H9 (cell line): ENCODE measurements around the gene PTOV1. TPM values are rescaled to one million over a fixed set of nuclear protein-coding genes. Genes with fewer than 3 reads are reported as not detected.

Experiments used
- DNase-seq: peaks from one replicate; pipeline ENCODE4 v3.0.0-alpha.2; 2017
- H2AFZ ChIP-seq: one replicate; pipeline ENCODE4 v1.6.1; 2013; ENCODE audit warnings: mild to moderate bottlenecking, low read length, control low read depth, moderate library complexity
- H2AK5ac ChIP-seq: 2 replicates; pipeline ENCODE4 v1.6.1; 2013; ENCODE audit warnings: low read length, control low read depth, mixed read lengths; ENCODE audit not compliant: insufficient read length
- H2BK120ac ChIP-seq: one replicate; pipeline ENCODE4 v1.6.1; 2013; ENCODE audit warnings: low read depth, mild to moderate bottlenecking, low read length, control low read depth, inconsistent platforms; ENCODE audit not compliant: poor library complexity, severe bottlenecking
- H2BK12ac ChIP-seq: 2 replicates; pipeline ENCODE4 v1.6.1; 2013; ENCODE audit warnings: low read length, control low read depth, mixed read lengths, low read depth; ENCODE audit not compliant: insufficient read length
- H2BK15ac ChIP-seq: 2 replicates; pipeline ENCODE4 v1.6.1; 2013; ENCODE audit warnings: low read depth, low read length, control low read depth
- H2BK20ac ChIP-seq: one replicate; pipeline ENCODE4 v1.6.1; 2013; ENCODE audit warnings: low read depth, mild to moderate bottlenecking, low read length, control low read depth, inconsistent platforms; ENCODE audit not compliant: poor library complexity, severe bottlenecking
- H2BK5ac ChIP-seq: 2 replicates; pipeline ENCODE4 v1.6.1; 2013; ENCODE audit warnings: low read length, control low read depth, mixed read lengths; ENCODE audit not compliant: insufficient read length
- H3K14ac ChIP-seq: 2 replicates; pipeline ENCODE4 v1.6.1; 2013; ENCODE audit warnings: low read length, control low read depth; ENCODE audit not compliant: insufficient read depth
- H3K18ac ChIP-seq: 2 replicates; pipeline ENCODE4 v1.6.1; 2013; ENCODE audit warnings: low read depth, mild to moderate bottlenecking, mixed read lengths, low read length, control low read depth; ENCODE audit not compliant: insufficient read length
- H3K23ac ChIP-seq: 2 replicates; pipeline ENCODE4 v1.6.1; 2013; ENCODE audit warnings: low read length, control low read depth, mixed read lengths, low read depth; ENCODE audit not compliant: insufficient read length
- H3K23me2 ChIP-seq: 2 replicates; pipeline ENCODE4 v1.6.1; 2013; ENCODE audit warnings: low read depth, mild to moderate bottlenecking, mixed read lengths, low read length, control low read depth; ENCODE audit not compliant: insufficient read length, poor library complexity, severe bottlenecking
- H3K27ac ChIP-seq: 2 replicates; pipeline ENCODE4 v1.5.1; 2013; ENCODE audit warnings: low read length, control low read depth, mixed read lengths, low read depth; ENCODE audit not compliant: insufficient read length
- H3K27me3 ChIP-seq: 2 replicates; pipeline ENCODE4 v1.6.1; 2013; ENCODE audit warnings: low read length, control low read depth, inconsistent platforms; ENCODE audit not compliant: insufficient read depth
- H3K4ac ChIP-seq: 2 replicates; pipeline ENCODE4 v1.6.1; 2013; ENCODE audit warnings: low read depth, mild to moderate bottlenecking, control low read depth, inconsistent platforms, low read length, moderate library complexity
- H3K4me1 ChIP-seq: 2 replicates; pipeline ENCODE4 v1.6.1; 2013; ENCODE audit warnings: low read length, control low read depth, inconsistent platforms; ENCODE audit not compliant: insufficient read depth
- H3K4me2 ChIP-seq: 2 replicates; pipeline ENCODE4 v1.6.1; 2013; ENCODE audit warnings: low read length, control low read depth, mixed read lengths; ENCODE audit not compliant: insufficient read length, insufficient read depth
- H3K56ac ChIP-seq: 2 replicates; pipeline ENCODE4 v1.6.1; 2013; ENCODE audit warnings: low read depth, mild to moderate bottlenecking, mixed read lengths, low read length, control low read depth; ENCODE audit not compliant: insufficient read length
- H3K79me1 ChIP-seq: 2 replicates; pipeline ENCODE4 v1.6.1; 2013; ENCODE audit warnings: low read depth, mild to moderate bottlenecking, moderate library complexity, low read length, control low read depth, inconsistent platforms; ENCODE audit not compliant: insufficient read depth, poor library complexity, severe bottlenecking
- H3K79me2 ChIP-seq: 2 replicates; pipeline ENCODE4 v1.6.1; 2013; ENCODE audit warnings: low read length, control low read depth, inconsistent platforms; ENCODE audit not compliant: insufficient read depth
- H3K9ac ChIP-seq: 2 replicates; pipeline ENCODE4 v1.6.1; 2013; ENCODE audit warnings: low read length, control low read depth, mixed read lengths; ENCODE audit not compliant: insufficient read length; ENCODE audit errors: extremely low read depth
- H3K9me3 ChIP-seq: one replicate; pipeline ENCODE4 v1.6.1; 2013; ENCODE audit warnings: low read depth, low read length, inconsistent platforms; ENCODE audit not compliant: control insufficient read depth
- H3T11ph ChIP-seq: one replicate; pipeline ENCODE4 v1.6.1; 2013; ENCODE audit warnings: mild to moderate bottlenecking, low read length, control low read depth, inconsistent platforms
- H4K20me1 ChIP-seq: one replicate; pipeline ENCODE4 v1.6.1; 2013; ENCODE audit not compliant: control insufficient read depth, insufficient read length, insufficient read depth
- H4K5ac ChIP-seq: 2 replicates; pipeline ENCODE4 v1.6.1; 2013; ENCODE audit warnings: low read depth, mild to moderate bottlenecking, mixed read lengths, low read length, control low read depth; ENCODE audit not compliant: insufficient read length
- H4K8ac ChIP-seq: replicated peaks from 2 replicates; pipeline ENCODE4 v1.6.1; 2013; ENCODE audit warnings: low read length, control low read depth, mixed read lengths, low read depth; ENCODE audit not compliant: insufficient read length
- H4K91ac ChIP-seq: 2 replicates; pipeline ENCODE4 v1.6.1; 2013; ENCODE audit warnings: low read depth, mild to moderate bottlenecking, moderate library complexity, mixed read lengths, low read length, control low read depth; ENCODE audit not compliant: insufficient read length
- H3K27ac Mint-ChIP-seq, 3 experiments: 2 replicates in 2 of 3; 3 replicates in 1 of 3; pipeline ENCODE4 v1.8.0; 2020 to 2021; ENCODE audit warnings: mixed read lengths in 3 of 3, mild to moderate bottlenecking in 1 of 3, moderate library complexity in 1 of 3
- H3K27me3 Mint-ChIP-seq: 2 replicates; pipeline ENCODE4 v1.8.0; 2021; ENCODE audit warnings: low read depth, mild to moderate bottlenecking, moderate library complexity, mixed read lengths
- H3K36me3 Mint-ChIP-seq, 3 experiments: 2 replicates in 2 of 3; 3 replicates in 1 of 3; pipeline ENCODE4 v1.8.0; 2020 to 2021; ENCODE audit warnings: low read depth in 3 of 3, mixed read lengths in 3 of 3; ENCODE audit not compliant: insufficient read depth in 1 of 3
- H3K4me1 Mint-ChIP-seq, 2 experiments: 2 replicates each; pipeline ENCODE4 v1.8.0; 2020; ENCODE audit warnings: mixed read lengths in 2 of 2
- H3K4me3 Mint-ChIP-seq, 2 experiments: 2 replicates in 1 of 2; 3 replicates in 1 of 2; pipeline ENCODE4 v1.8.0; 2020 to 2021; ENCODE audit warnings: mild to moderate bottlenecking in 2 of 2, mixed read lengths in 2 of 2, moderate library complexity in 1 of 2
- H3K9me3 Mint-ChIP-seq, 2 experiments: 2 replicates in 1 of 2; 3 replicates in 1 of 2; pipeline ENCODE4 v1.8.0; 2020; ENCODE audit warnings: mild to moderate bottlenecking in 2 of 2, mixed read lengths in 2 of 2, moderate library complexity in 1 of 2
- WGBS: extraction: QIAGEN DNeasy Blood & Tissue Kit; methylation state at CpG from one replicate; pipeline ENCODE4 v1.1.7; 2013; ENCODE audit warnings: missing lambda C conversion rate, low lambda C conversion rate, mixed read lengths; ENCODE audit not compliant: insufficient read length; ENCODE audit errors: extremely low coverage; 5-methylcytosine and 5-hydroxymethylcytosine counted together
- total RNA-seq: library from RNA; stranded (reverse); gene quantifications from 2 replicates; pipeline ENCODE4 v1.2.1, GENCODE V29; 2021
- TF ChIP-seq, protein P1 (sequence below): fragments of 200-600 bp; sonication (generic); conservative IDR thresholded peaks from 3 replicates; pipeline ENCODE4 v1.8.0; 2021; ENCODE audit warnings: antibody characterized with exemption, mild to moderate bottlenecking

PTOV1 gene
- total RNA-seq, 1 experiment from 2014 or later = 309 TPM

GRCh38 chr19:49847731-49848696, 2.9 kb upstream of the PTOV1 start:
- H2BK15ac ChIP-seq = no peak overlapping the region
- no peak overlapping the region for H2BK120ac ChIP-seq
- Mint-ChIP-seq H3K4me3 (no peak overlapping the region; a peak in 1 of 5 replicates), H3K27ac (no peak overlapping the region; a peak in 1 of 7 replicates), H3K9me3 (peaks cover 0 to 4% of the 10 kb centered on the region in 2 experiments; a peak in 2 of 5 replicates), H3K36me3 (peaks cover 24 to 29% (median 25%) of the 10 kb centered on the region in 3 experiments), H3K27me3 (no peaks in the 10 kb centered on the region; the same call in 1 of the 2 replicates), H3K4me1 (peaks cover 17 to 20% of the 10 kb centered on the region in 2 experiments)
- H4K5ac ChIP-seq = no peak overlapping the region
- no peaks in the 10 kb centered on the region; the same call in 1 of the 2 replicates for H3K4me1 ChIP-seq
- H2BK12ac ChIP-seq = no peak overlapping the region
- no peak overlapping the region for H4K8ac ChIP-seq
- no peak overlapping the region for H3K4ac ChIP-seq
- no peak overlapping the region for H3K18ac ChIP-seq
- WGBS = no CpG with 5 or more reads among the region's 10 CpGs
- no peak overlapping the region for H3K14ac ChIP-seq
- H2BK5ac ChIP-seq = no peak overlapping the region
- H3K9me3 ChIP-seq = no peaks in the 10 kb centered on the region
- H4K91ac ChIP-seq = no peak overlapping the region
- DNase-seq = no peak
- H2BK20ac ChIP-seq = no peak overlapping the region
- H2AK5ac ChIP-seq = no peak overlapping the region
- peaks cover 6% of the 10 kb centered on the region; the same call in 1 of the 2 replicates for H3K79me2 ChIP-seq
- no peak overlapping the region for H2AFZ ChIP-seq
- no peak overlapping the region for H3K23ac ChIP-seq
- peaks cover 3% of the 10 kb centered on the region for H4K20me1 ChIP-seq
- no peak overlapping the region for H3K27ac ChIP-seq
- TF ChIP-seq, protein P1, sequence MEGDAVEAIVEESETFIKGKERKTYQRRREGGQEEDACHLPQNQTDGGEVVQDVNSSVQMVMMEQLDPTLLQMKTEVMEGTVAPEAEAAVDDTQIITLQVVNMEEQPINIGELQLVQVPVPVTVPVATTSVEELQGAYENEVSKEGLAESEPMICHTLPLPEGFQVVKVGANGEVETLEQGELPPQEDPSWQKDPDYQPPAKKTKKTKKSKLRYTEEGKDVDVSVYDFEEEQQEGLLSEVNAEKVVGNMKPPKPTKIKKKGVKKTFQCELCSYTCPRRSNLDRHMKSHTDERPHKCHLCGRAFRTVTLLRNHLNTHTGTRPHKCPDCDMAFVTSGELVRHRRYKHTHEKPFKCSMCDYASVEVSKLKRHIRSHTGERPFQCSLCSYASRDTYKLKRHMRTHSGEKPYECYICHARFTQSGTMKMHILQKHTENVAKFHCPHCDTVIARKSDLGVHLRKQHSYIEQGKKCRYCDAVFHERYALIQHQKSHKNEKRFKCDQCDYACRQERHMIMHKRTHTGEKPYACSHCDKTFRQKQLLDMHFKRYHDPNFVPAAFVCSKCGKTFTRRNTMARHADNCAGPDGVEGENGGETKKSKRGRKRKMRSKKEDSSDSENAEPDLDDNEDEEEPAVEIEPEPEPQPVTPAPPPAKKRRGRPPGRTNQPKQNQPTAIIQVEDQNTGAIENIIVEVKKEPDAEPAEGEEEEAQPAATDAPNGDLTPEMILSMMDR = no peak
- no peak overlapping the region for H3K56ac ChIP-seq
- H3T11ph ChIP-seq = no peak overlapping the region
- H3K23me2 ChIP-seq = peaks cover 10% of the 10 kb centered on the region
- H3K4me2 ChIP-seq = no peak overlapping the region
- peaks cover 6% of the 10 kb centered on the region for H3K79me1 ChIP-seq
- no peaks in the 10 kb centered on the region for H3K27me3 ChIP-seq
- no peak overlapping the region for H3K9ac ChIP-seq
